GM19240 (cell line): ENCODE results near the gene TMEM184A.

Experiments
- DNase-seq: peaks from one replicate; pipeline ENCODE4 v3.0.0; 2011; ENCODE audit warnings: low spot score; ENCODE audit not compliant: insufficient read length

Gene TMEM184A

DNA sequence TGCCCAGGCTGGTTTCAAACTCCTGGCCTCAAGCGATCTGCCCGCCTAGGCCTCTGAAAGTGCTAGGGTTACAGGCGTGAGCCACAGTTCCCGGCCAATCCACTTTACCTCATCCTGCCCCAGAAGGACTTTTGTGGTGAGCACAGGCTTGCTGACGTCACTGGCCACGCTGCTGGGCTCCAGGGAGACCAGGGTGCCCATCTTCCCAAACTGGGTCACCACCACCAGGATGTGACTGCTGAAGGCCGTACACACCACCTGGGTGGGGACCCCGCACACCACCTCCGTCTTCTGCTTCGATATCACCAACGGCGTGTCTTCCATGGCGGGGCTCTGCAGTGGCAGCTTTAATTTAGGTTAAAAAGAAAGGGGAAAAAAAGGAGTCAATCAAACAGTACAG is 13.0 kb upstream of the TMEM184A start:
- no peak for DNase-seq

DNA sequence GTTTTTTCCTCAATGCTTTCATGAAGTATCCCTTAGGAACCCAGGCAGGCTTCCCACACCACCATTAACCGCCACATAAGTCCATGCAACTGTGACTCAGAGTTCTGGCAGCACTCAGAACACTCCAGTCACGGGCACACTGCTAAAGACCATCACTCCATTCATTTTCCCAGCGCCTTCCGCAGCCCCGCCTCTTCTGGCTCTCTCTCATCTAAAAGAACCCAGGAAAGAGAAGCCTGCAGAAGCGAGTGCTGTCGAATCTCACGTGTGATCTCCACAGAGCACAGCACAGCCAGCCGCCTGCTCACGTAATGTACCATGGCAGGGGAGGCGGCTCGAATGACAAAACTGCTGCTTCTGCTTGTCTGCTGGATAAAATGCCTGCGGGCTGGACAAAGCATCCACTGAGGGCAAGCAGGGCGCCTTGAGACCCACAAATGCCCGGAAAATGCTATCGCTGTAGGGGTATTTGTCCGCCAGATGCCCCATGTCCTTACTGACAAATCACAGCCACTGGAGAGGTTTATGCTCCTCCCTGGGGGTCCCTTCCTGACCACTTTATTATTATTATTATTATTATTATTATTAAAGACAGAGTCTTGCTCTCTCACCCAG is 12.0 kb upstream of the TMEM184A start:
- no peak for DNase-seq

DNA sequence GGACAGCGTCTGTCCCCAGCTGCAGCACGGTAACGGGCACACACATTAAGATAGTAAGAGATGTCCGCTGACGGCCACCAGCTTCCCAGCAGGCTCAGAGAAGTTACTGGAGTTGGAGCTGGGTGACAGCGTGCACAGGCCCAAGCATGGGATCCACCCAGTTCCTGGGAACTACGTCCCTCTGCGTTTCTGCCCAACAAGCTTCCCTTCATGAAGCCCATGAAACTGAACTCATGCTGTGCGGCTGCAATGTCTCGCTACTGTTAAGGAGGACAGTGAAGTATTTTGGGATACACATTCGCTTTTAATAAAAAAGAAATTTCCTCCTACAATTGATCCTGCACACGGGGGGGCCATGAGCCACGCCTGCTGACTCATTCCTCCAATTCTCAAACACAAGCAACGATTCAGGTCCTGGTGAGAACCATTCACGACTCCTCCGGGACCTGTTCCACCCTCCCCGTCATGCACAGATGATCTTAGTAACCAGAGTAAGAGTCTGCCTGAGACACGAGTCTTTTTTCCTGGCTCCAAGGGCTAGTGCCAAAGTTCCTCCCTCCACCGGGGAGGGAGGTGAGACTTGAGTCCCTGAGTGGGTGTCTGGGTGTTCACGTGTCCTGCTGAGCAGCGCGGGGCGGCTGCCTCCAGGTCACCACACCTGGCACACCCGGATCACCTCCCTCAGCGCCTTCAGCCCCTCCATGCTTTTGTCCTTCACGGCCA is 11.2 kb upstream of the TMEM184A start:
- DNase-seq: no peak

GRCh38 chr7:1566687-1567048 is 10.7 kb upstream of the TMEM184A start:
- no peak for DNase-seq

DNA sequence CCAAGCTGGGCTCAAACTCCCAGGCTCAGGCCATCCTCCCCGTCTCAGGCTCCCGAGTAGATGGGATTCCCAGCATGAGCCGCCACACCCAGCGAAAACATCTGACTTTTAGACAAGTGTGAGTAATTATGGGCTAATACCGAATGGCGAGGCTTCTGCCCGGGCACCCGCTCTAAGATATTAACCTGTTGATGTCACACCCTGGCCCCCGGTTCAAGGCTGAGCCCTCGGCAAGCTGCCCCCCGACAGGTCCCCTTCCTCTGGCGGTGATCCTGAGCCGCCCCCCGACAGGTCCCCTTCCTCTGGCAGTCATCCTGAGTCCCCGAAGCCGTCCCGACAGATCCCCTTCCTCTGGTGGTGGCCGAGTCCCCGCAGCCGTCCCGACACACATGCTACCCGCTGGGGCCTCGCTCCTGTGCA is 8.6 kb upstream of the TMEM184A start:
- DNase-seq: no peak

DNA sequence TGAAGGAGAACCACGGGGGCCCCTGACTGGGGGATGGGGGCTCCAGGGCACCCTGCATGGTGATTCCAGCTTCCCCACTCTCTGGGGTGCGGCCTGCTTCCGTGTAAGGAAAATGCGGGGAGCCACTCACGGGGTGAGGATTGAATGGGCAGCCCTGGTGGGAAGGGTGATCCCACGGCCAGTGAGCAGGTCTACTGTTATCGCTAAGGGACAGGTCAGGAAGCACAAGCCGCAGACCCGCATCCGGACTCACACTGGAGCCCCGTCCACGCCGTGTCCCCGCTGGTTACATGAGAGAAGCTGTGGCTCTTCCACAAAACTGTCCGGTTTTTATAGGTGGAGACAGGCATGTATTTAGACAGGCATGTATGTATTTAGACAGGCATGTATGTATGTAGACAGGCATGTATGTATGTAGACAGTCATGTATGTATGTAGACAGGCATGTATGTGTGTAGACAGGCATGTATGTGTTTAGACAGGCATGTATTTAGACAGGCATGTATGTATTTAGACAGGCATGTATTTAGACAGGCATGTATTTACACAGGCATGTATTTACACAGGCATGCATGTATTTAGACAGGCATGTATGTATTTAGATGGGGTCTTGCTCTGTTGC is 8.1 kb upstream of the TMEM184A start:
- DNase-seq: no peak

DNA sequence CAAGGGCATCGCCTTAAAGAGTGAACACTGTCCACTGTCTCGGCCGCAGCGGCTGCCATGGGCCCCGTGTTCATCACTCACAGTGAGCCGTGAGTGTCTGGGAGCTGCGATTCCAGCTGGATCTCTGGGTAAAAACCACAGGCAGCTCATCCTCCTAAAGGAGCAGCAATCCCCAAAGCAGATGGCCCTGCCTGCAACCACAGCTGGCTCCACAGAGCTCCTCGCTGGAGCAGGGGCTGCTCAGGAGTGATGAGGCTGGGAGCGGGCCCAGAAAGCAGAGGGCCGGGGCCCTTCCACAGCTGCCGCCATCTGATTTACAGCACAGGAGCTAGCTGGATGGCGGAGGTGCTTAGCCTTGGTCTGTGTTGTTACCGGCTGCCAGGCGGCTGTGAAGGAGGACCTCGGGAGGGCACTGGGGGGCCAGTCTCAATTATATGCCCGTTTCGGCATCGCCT is 6.6 kb upstream of the TMEM184A start:
- DNase-seq: no peak

DNA sequence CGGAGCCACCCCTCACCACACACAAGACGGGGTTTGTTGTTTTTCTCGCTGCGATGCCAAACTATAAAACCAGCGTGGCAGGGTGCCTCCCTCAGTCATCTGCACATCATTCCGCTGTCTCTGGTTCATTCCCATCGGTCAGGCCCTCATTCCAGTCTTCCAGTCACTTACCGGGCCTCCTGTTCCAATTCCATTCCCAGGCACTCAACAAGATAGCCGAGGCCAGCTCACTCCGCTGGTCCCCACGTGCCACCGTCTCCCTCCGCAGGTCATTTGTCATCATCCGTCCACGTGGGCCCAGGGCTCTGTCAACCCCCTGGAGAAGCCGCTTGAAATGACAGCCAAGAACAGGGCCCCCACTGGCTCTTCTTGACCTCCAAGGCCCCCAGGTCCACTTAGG is 6.1 kb upstream of the TMEM184A start:
- no peak for DNase-seq

GRCh38 chr7:1561036-1561940 is 5.3 kb upstream of the TMEM184A start:
- no peak for DNase-seq

- DNase-seq: no peak
Observed at GRCh38 chr7:1560620-1561031, 4.6 kb upstream of the TMEM184A start.

GRCh38 chr7:1559626-1560590 is 3.9 kb upstream of the TMEM184A start:
- no peak for DNase-seq

GRCh38 chr7:1558841-1559625 is 3.0 kb upstream of the TMEM184A start:
- no peak for DNase-seq

DNA sequence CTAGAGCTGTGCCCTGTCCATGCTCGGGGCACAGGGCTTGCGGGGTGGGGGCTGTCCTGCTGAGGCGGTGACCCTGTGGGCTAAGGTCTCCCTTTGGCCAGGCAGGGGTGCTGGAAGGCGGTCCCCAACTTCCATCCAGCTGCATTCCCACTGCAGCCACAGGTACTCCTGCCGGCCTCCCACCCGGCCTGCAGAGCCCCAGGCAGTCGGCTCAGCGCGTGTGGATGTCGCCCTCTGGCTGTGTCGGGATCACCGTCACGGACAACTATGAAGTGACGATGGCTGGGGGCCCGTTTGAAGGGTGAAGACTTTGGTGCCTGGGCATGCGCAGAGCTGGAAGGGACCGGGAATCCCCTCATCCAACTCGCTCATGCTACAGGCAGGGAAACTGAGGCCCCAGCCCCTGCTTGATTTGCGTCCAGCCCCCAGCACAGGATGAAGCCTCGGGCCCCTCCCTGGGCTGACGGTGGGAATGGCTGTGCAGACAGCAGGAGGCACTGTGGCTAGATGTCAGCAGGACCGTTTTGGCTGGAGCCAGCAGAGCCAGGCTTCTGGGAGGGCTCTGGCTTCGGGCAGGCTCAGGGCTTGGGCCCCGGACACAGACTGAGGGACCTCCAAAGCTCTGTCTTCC is 2.3 kb upstream of the TMEM184A start:
- no peak for DNase-seq

DNA sequence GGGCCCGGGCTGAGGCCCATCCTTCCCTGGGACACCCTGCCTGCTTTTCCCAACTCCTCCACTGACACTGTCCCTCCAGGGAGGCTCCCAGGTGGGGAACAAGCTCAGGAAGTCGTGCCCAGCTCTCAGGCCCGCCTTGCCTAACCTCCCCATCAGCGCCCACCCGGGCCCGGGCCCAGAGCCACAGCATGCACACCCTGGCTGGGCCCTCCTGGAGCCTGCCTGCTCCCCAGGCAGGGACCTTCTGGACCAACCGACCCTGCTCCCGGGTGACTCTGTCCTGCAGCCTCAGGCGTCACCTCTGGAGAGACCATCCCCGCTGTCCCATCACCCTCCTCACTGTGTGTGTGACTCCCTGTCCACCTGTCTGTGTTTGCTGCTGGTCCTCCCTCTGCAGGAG is 1.8 kb upstream of the TMEM184A start:
- DNase-seq: no peak

- no peak for DNase-seq
Observed at GRCh38 chr7:1557006-1557405, 1.0 kb upstream of the TMEM184A start.

DNA sequence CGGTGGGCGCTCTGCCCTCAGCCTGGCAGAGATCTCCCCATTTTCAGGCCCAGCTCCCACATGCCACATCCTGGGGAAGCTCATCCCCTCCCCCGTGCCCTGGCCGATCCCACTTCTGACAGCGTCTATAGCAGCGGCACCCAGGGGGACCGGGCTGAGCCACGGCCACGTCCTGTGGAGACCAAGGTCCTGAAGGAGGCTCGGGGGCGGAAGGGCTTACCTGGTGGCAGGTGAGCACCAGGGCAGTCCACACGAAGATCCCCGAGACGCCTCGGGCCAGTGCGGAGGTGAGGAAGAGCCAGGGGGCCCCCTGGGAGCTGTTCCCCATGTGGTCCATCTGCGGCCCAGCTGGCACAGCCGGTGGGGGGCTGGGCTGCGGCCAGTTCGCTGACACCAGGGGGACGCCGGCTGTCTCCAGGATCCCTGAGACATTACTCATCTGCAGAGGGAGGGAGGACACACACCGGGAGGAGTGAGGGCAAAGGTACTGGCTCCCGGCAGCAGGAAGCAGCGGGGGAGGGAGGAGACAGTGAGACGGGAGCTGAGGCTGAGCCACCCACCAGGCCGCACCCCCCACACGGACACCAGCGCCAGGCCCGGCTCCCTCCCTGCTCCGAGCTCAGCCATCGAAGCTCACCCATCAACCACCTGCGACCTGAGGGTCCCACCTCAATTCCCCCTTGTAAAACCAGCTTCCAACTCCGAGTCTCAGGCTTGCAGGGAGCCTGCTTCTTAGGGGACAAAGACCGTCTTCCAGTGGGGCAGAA is 776 bp downstream of the TMEM184A start:
- DNase-seq: no peak

DNA sequence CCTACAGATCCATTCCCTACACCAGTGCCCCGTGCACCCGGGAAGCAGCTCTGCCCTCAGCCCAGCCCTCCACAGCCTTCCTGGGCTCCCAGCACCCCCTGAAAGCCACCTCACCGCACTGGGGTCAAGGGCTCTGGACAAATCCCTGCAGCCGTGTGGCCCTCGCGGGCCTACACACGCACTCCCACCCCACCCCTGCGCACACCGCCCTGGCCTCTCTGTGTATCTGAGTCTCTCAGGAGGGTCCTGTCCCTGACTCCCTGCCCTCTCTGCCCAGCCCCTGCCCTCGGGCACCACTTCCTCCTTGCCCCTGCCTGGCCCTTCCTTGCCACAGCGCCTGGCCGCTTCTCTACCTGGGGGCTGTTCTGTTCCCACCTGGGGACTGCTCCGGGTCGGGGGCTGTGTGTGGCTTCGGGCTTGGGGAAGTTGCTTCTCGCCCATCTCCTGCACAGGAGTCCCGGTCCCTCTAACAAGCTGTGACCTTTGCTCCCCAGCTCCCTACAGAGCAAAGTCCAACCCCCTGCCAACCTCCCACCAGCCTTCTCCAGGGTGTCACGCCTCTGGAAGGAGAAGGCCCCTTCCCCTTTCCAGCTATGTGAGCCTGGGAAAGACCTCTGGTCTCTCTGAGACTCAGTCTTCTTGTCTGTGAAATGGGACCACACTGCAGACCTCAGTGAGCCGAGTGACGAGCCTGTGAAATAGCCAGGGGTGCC is 1.5 kb downstream of the TMEM184A start:
- DNase-seq: no peak
